GM12878 (cell line): ENCODE data around the gene TMEM94. TPM values are rescaled to one million over a fixed set of nuclear protein-coding genes. Genes with fewer than 3 reads are reported as not detected.

Experiments used
- ATAC-seq: fragments of 200-7000 bp; cut with Tn5 transposase; 3 replicates; pipeline ENCODE4 v1.9.1; 2020; ENCODE audit warnings: mild to moderate bottlenecking, moderate library complexity
- BruUV-seq: library from RNA; stranded (reverse); fragments of 400-500 nt; replicated peaks from 2 replicates; lab custom pipeline; 2021; lab: Mats Ljungman, UMichigan
- CTCF ChIA-PET: fragments of 300-600 bp; sonication (Branson Sonifier 250); formaldehyde crosslinking; extraction: SDS; loops from one replicate; lab custom pipeline; 2021; ENCODE audit warnings: inconsistent platforms; lab: Yijun Ruan, JAX
- POLR2A ChIA-PET: fragments of 350-600 bp; formaldehyde crosslinking; extraction: SDS; loops from one replicate; lab custom pipeline; 2021; ENCODE audit warnings: inconsistent platforms; lab: Charles Lee
- RAD21 ChIA-PET: fragments of 300-600 bp; sonication (Branson Sonifier 250); formaldehyde crosslinking; loops from one replicate; lab custom pipeline; 2023; ENCODE audit warnings: antibody characterized with exemption; ENCODE audit not compliant: unreplicated experiment; lab: Charles Lee
- SMC1A ChIA-PET: fragments of 300-600 bp; sonication (Branson Sonifier 250); formaldehyde crosslinking; loops from one replicate; lab custom pipeline; 2023; ENCODE audit not compliant: unreplicated experiment, uncharacterized antibody; lab: Charles Lee
- DNase-seq: peaks from one replicate; pipeline ENCODE4 v3.0.0-alpha.2; 2011; ENCODE audit warnings: low read depth, low spot score
- FAIRE-seq: peaks from 3 replicates; lab custom pipeline; 2011; peaks lifted over from hg19 to GRCh38; lab: Jason Lieb, UNC
- H2AFZ ChIP-seq: 2 replicates; pipeline ENCODE4 v1.6.0; 2011; ENCODE audit warnings: low read depth, low read length, control low read depth; ENCODE audit not compliant: control insufficient read depth
- H3K27ac ChIP-seq: 2 replicates; pipeline ENCODE4 v1.5.1; 2011; ENCODE audit warnings: control low read depth; ENCODE audit not compliant: control insufficient read depth, insufficient read depth
- H3K27me3 ChIP-seq, 2 experiments: replicated peaks in 1 of 2; 2 replicates each; pipeline versions ENCODE4 v1.6.0 to v1.6.1; 2011; ENCODE audit warnings: low read length in 1 of 2; ENCODE audit not compliant: control insufficient read depth in 2 of 2, insufficient read depth in 2 of 2
- H3K36me3 ChIP-seq, 2 experiments: 2 replicates each; pipeline ENCODE4 v1.5.1; 2011; ENCODE audit warnings: low read length in 1 of 2; ENCODE audit not compliant: control insufficient read depth in 2 of 2, insufficient read depth in 2 of 2
- H3K4me1 ChIP-seq: 2 replicates; pipeline ENCODE4 v1.6.1; 2011; ENCODE audit warnings: mild to moderate bottlenecking, low read length, moderate library complexity, mixed read lengths; ENCODE audit not compliant: control insufficient read depth, insufficient read depth
- H3K4me2 ChIP-seq: 2 replicates; pipeline ENCODE4 v1.6.0; 2011; ENCODE audit warnings: control low read depth; ENCODE audit not compliant: control insufficient read depth, insufficient read depth
- H3K4me3 ChIP-seq: fragments of 200-600 bp; sonication (generic); 2 replicates; pipeline ENCODE4 v1.5.1; 2016
- H3K79me2 ChIP-seq: 2 replicates; pipeline ENCODE4 v1.6.0; 2011; ENCODE audit warnings: low read length; ENCODE audit not compliant: control insufficient read depth, insufficient read depth
- H3K9ac ChIP-seq: 2 replicates; pipeline ENCODE4 v1.8.0; 2011; ENCODE audit warnings: low read length, control low read depth, mixed read lengths; ENCODE audit not compliant: control insufficient read depth, insufficient read depth
- H3K9me3 ChIP-seq: replicated peaks from 3 replicates; pipeline ENCODE4 v1.5.1; 2011; ENCODE audit warnings: mild to moderate bottlenecking, low read length; ENCODE audit not compliant: control insufficient read depth, insufficient read depth
- H4K20me1 ChIP-seq: 2 replicates; pipeline ENCODE4 v1.6.0; 2011; ENCODE audit not compliant: control insufficient read depth, insufficient read depth
- ASH2L ChIP-seq: fragments of 300-600, 200-600 bp; sonication (generic); IDR thresholded peaks from 2 replicates; pipeline ENCODE4 v1.6.1; 2017; ENCODE audit warnings: low read depth, mild to moderate bottlenecking, borderline replicate concordance
- ATF7 ChIP-seq: fragments of 450-650 bp; IDR thresholded peaks from 2 replicates; pipeline ENCODE4 v1.6.1; 2016; ENCODE audit warnings: low read depth, mild to moderate bottlenecking
- IKZF2 ChIP-seq, 2 experiments: fragments of 450-650 bp; IDR thresholded peaks; 2 replicates each; pipeline ENCODE4 v1.6.1; 2017; ENCODE audit warnings: mild to moderate bottlenecking in 2 of 2, moderate library complexity in 2 of 2
- PAX8 ChIP-seq: fragments of 450-650 bp; IDR thresholded peaks from 2 replicates; pipeline ENCODE4 v1.6.1; 2017; ENCODE audit warnings: mild to moderate bottlenecking, moderate library complexity
- RAD51 ChIP-seq: fragments of 450-650 bp; IDR thresholded peaks from 2 replicates; pipeline ENCODE4 v1.6.1; 2016; ENCODE audit warnings: moderate library complexity, mild to moderate bottlenecking, inconsistent platforms
- STAT3 ChIP-seq: IDR thresholded peaks from 2 replicates; pipeline ENCODE4 v1.6.1; 2011; ENCODE audit warnings: low read depth, low read length, improper control_type of control experiment
- ZZZ3 ChIP-seq: IDR thresholded peaks from 2 replicates; pipeline ENCODE4 v1.6.1; 2011; ENCODE audit warnings: low read depth; ENCODE audit not compliant: control insufficient read depth, insufficient read length
- WGBS: methylation state at CpG from one replicate; pipeline ENCODE4 v1.1.6; 2016; ENCODE audit warnings: low lambda C conversion rate; ENCODE audit not compliant: insufficient replicate concordance, insufficient coverage; ENCODE audit errors: missing lambda C conversion rate; 5-methylcytosine and 5-hydroxymethylcytosine counted together
- in situ Hi-C: fragments of 300-500 bp; cut with MboI; formaldehyde crosslinking; loops from 9 replicates; pipeline ENCODE4 v1.14.3; 2018; ENCODE audit warnings: mixed read lengths
- intact Hi-C: fragments of 100-400 bp; cut with micrococcal nuclease; formaldehyde crosslinking; loops from one replicate; pipeline ENCODE4 v1.14.2; 2022; ENCODE audit not compliant: unreplicated experiment
- polyA plus RNA-seq, 11 experiments: library from polyadenylated mRNA; depleted of rRNA in 4 of 11; unstranded in 6 of 11; stranded (reverse) in 5 of 11; fragments of >200 nt; fragmentation: Nextera tagmentation in 4 of 11; fragmentation: Illumina TruSeq in 1 of 11; extraction: Ambion mirVana in 4 of 11; extraction: Trizol in 1 of 11; gene quantifications; 1 replicate in 1 of 11; 2 replicates in 10 of 11; pipeline versions ENCODE4 v1.2.1 to v1.2.3, GENCODE V29; 2011 to 2016; ENCODE audit warnings: inconsistent platforms in 2 of 11, missing spikeins in 2 of 11, low read depth in 1 of 11
- total RNA-seq, 4 experiments: library from RNA; depleted of rRNA in 3 of 4; stranded (reverse); fragments of >200 nt in 3 of 4; fragmentation: Illumina TruSeq in 1 of 4; extraction: Trizol in 1 of 4; gene quantifications; 2 replicates each; pipeline versions ENCODE4 v1.2.1 to v1.2.3, GENCODE V29; 2013 to 2021

Gene TMEM94
- total and polyA plus RNA-seq, 10 of the 15 experiments (the other 5 are each of a cell fraction or from before 2014, with no cell fraction given) = 0.31 to 70.7 (median 24.4) TPM

GRCh38 chr17:75478508-75478907 lies 22.1 kb downstream of the TMEM94 start:
- 65% methylated on average over 7 of the region's 7 CpGs for WGBS
- Histone ChIP-seq H2AFZ (no peak overlapping the region), H3K4me3 (no peak overlapping the region), H3K9ac (no peak overlapping the region), H3K36me3 (peaks cover 3% of the 10 kb centered on the region in 2 experiments; a peak in 3 of 4 replicates), H3K4me2 (no peak overlapping the region), H3K9me3 (no peaks in the 10 kb centered on the region), H3K27ac (no peak overlapping the region), H3K79me2 (no peaks in the 10 kb centered on the region), H3K27me3 (no peaks in the 10 kb centered on the region), H3K4me1 (no peaks in the 10 kb centered on the region), H4K20me1 (no peaks in the 10 kb centered on the region)
- in situ Hi-C loops = no loop called here
- ChIA-PET SMC1A (interaction anchor here (0.6 kb wide), 1 partner anchor 14 kb away, joined by 3 read pairs; no protein-coding TSS in a partner anchor), CTCF (interaction anchor here (1.0 kb wide), 1 partner anchor 158 kb away, joined by 3 read pairs; no protein-coding TSS in a partner anchor), RAD21 (no interaction called here), POLR2A (interaction anchor here (0.7 kb wide), 1 partner anchor 129 kb away, joined by 3 read pairs; no protein-coding TSS in a partner anchor)
- FAIRE-seq (no peak), ATAC-seq (no peak), DNase-seq (no peak)
- no TSS peak for BruUV-seq
- TF ChIP-seq ATF7 (no peak), STAT3 (no peak), ZZZ3 (no peak), IKZF2 (IDR thresholded peaks at IDR 0.05) (no peak), PAX8 (no peak)
- intact Hi-C loops = no loop called here

GRCh38 chr17:75480281-75480680 lies 23.8 kb downstream of the TMEM94 start:
- no TSS peak for BruUV-seq
- RAD21 ChIA-PET = no interaction called here
- Histone ChIP-seq H3K4me1 (no peaks in the 10 kb centered on the region), H3K4me3 (no peak overlapping the region), H3K9me3 (no peaks in the 10 kb centered on the region), H4K20me1 (no peaks in the 10 kb centered on the region), H3K9ac (no peak overlapping the region), H3K36me3 (peaks cover 3% of the 10 kb centered on the region in 2 experiments; a peak in 3 of 4 replicates), H3K27ac (no peak overlapping the region), H3K79me2 (no peaks in the 10 kb centered on the region), H3K4me2 (no peak overlapping the region), H2AFZ (no peak overlapping the region), H3K27me3 (no peaks in the 10 kb centered on the region)
- POLR2A ChIA-PET = no interaction called here
- TF ChIP-seq ASH2L = no peak
- no peak for TF ChIP-seq RAD51
- in situ Hi-C loops = no loop called here
- SMC1A ChIA-PET = interaction anchor here (0.8 kb wide), 1 partner anchor 58 kb away, joined by 3 read pairs; no protein-coding TSS in a partner anchor
- no peak for FAIRE-seq
- intact Hi-C loops = no loop called here
- no peak for DNase-seq
- no peak for ATAC-seq
- CTCF ChIA-PET = no interaction called here
- WGBS = 54% methylated on average over 6 of the region's 6 CpGs
